Superior temporal gyrus (tissue), 1 donor: ENCODE measurements around the gene FAM83D.

Experiments
- DNase-seq: peaks from one replicate; pipeline ENCODE4 v3.0.0-alpha.2; 2016; ENCODE audit errors: extremely low spot score

FAM83D gene, protein sequence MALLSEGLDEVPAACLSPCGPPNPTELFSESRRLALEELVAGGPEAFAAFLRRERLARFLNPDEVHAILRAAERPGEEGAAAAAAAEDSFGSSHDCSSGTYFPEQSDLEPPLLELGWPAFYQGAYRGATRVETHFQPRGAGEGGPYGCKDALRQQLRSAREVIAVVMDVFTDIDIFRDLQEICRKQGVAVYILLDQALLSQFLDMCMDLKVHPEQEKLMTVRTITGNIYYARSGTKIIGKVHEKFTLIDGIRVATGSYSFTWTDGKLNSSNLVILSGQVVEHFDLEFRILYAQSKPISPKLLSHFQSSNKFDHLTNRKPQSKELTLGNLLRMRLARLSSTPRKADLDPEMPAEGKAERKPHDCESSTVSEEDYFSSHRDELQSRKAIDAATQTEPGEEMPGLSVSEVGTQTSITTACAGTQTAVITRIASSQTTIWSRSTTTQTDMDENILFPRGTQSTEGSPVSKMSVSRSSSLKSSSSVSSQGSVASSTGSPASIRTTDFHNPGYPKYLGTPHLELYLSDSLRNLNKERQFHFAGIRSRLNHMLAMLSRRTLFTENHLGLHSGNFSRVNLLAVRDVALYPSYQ

DNA sequence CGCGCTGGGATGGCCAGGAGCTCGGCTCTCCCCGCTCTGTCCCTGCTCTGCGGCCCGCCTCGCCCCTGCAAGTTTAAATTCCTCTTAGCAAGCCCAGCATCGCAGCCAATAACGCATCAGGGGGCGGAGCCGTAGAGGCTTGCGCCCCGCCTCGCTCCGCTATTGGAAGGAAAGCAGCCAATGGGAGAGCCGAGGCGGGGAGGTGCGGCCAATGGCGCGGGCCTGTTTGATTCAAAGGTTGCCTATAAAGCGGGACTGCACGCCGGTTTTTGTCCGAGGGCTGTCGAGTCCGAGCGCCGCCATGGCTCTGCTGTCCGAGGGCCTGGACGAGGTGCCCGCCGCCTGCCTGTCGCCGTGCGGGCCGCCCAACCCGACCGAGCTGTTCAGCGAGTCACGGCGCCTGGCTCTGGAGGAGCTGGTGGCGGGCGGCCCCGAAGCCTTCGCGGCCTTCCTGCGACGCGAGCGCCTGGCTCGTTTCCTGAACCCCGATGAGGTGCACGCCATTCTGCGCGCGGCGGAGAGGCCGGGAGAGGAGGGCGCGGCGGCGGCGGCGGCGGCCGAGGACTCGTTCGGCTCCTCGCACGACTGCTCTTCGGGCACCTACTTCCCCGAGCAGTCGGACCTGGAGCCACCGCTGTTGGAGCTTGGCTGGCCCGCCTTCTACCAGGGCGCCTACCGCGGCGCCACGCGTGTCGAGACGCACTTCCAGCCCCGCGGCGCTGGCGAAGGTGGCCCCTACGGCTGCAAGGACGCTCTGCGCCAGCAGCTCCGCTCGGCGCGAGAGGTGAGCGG lies at the start of gene FAM83D:
Gene FAM83D, plus strand, starts transcription at position 276 of the 792 bp plus-strand sequence. Its CDS starts 26 bp downstream, at position 302.
- peak; percentile 98 for DNase-seq

DNA sequence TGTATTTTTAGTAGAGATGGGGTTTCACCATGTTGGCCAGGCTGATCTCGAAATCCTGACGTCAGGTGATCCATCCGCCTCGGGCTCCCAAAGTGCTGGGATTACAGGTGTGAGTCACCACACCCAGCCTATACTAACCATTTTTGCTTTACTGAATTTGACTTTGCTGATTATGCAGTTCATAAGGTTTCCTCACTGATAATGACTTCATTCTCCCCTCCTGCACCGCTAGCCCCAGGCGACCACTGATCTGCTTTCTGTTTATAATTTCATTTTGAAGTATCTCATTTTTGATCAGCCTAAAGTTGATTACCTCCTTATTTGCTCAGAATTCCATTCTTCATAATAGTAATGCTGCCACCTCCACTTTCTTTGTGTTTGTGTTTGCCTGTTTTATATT lies 48.7 kb upstream of the FAM83D start:
- DNase-seq: no peak

DNA sequence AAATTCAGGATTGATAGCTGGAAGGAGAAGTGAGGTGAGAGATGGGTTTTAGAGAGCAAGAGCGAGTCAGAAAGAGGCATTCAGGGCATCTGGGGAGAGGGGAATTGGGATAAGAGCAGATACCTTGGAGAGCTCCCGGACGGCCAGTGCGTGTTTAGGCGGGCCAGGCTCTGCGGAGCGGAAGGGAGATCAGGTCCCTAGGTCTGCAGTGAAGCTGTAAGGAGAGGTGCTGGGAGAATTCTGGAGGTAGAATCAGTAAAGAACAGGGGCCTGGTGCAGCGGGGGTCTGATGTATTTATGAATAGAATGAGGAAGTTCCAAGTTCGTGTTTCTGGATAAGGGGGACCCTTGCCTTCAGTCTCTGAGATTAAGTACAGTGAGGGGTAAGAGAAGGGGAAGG lies 47.4 kb upstream of the FAM83D start:
- no peak for DNase-seq

DNA sequence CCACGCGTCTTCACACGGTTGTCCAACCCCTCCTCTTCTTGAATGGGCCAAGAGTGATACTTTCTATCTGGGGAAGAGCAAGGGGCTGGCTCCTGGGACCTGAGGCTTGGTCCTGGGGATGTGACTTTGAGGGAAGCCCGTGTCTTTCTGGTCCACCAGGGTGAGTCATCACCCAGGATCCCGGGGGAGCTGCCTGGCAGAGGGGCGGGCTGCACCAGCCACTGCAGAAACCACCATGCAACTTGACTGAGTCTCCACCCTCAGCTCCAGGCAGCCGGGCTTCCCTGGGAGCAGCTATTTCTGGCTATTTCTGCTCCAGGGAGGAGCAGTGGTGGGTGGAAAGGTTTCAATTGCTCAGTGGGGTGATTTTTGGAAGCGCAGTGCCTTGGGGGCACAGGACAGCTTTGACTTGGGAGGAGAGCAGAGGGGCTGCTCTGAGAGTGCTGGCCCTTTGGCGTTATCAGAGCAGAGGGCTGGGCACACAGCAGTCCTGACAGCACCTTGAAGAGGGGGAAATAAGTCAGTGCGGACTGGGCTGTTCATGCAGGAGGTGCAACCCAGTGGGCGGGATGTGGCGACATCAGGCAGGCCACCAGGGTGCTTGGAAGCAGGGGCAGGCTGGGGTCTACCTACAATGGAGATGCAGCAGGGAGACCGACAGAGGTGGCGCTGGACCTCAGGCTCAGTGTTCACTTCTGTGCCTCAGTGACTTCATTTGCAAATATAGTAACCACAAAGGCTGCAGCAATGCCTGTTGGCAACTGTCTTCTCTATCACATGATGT lies 45.1 kb upstream of the FAM83D start:
- DNase-seq: no peak

DNA sequence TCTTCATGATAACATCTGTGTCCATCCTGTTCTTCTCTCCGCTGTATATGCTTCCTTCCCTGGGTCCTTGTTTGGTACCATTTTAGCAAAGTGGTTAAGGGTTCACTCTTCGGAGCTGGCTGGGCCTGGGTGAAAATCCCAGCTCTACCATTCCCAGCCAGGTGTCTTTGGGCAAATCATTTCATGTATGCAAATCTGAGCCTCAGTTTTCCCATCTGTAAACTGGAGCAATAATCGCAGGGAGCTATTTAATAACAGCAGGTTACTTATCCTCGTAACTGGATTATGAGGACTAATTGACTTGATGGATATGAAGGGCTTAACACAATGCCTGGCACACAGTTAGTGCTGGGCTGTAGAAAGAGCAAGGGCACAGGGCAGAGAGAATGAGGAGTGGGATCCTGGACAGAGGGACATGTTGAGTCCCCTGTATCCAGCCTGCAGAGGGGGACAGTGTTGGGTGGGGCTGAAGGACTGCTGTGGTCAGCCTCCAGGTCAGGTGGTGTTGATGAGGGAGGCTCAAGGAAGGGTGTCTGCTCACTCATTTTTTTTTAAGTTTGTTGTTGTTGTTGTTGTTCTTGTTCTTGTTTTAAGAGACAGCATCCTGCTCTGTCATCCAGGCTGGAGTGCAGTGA lies 44.3 kb upstream of the FAM83D start:
- DNase-seq: no peak

DNA sequence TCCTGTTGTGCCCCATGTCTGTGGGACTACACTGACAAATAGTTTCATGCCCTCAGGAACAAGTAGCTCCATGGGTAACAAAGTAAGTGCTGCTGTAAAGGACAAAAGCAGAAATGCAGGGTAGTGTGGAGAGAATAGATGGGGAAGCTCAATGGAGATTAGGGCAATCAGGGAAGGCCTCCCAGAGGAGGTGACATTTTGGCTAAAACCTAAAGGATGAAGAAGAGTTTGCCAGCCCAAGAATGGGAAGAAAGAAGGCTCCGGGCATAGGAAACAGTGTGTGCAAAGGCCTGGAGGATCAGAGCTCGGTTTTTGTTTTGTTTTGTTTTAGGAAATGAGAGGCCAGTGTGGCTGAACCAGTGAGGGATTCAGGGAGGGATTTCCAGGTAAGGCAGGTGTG lies 43.6 kb upstream of the FAM83D start:
- no peak for DNase-seq

DNA sequence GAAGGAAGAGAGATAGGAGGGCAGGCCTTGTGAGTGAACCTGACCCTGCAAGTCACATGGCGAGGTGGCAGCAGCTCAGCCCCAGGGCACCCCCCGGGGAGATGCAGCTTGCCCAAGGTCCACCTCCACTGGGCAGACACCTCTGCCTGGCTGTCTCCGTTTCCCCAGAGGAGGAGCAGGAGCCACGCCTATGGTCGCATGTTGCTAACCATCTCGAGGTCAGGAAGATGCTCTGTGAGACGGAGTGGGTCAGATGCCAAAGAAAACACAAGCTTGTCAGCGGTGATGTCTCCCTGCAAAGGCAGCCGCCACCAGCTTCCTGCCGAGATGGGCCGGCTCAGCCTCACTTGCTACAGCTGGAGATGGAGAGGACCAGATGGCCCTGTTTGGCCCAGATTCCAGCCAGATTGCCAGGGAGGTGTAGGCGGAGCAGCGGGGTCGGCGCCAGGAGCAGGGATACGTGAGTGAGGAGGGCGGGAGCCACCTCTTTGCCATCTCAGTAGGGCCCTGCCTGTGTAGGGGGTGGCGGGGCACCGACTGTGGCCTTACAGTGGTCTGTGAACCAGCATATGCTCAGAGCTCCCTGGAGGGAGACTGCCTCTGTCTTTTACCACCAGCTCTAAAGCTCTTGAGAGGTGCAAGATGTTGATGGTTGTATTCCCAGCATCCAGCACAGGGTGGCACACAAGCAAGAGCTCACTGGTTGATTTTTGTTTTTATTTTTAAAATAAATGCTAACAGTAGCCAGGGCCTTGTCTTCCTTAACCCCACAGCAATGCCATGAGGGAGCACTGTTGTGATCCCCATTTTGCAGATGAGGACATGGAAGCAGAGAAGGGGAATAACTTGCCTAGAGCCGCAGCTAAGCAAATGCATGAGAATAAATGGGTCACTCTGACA lies 42.9 kb upstream of the FAM83D start:
- peak; percentile 80 for DNase-seq

DNA sequence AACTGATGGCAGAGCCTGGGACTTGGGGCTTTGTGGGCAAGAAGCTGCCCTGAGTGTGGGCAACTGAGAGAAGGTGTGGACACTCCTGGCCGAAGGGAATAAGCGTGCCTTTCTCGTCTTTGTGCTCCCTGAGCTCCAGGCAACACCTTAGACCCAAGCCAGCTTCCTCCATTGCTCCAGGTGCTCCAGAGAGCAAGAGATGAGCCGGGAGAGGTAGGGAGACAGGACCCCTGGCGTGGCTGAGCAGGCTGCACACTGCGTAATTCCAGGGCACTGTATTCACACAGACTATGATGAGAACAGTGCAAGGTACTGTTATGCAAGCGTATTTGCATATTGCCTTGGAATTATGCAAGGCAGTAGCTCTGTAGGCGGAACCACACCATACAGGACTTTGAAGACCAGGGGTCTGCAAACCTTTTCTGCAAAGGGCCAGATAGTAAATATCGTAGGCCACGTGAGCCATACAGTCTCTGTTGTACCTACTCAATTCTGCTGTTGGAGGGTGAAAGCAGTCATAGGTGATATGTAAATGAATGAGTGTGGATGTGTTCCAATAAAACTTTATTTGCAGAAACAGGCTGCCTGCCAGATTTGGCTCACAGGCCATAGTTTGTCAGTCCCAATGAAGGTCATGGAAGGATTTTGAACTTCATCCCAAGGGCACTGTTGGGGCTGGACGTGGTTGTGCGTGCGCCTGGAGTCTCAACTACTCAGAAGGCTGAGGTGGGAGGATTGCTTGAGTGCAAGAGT lies 42.1 kb upstream of the FAM83D start:
- peak; percentile 71 for DNase-seq

DNA sequence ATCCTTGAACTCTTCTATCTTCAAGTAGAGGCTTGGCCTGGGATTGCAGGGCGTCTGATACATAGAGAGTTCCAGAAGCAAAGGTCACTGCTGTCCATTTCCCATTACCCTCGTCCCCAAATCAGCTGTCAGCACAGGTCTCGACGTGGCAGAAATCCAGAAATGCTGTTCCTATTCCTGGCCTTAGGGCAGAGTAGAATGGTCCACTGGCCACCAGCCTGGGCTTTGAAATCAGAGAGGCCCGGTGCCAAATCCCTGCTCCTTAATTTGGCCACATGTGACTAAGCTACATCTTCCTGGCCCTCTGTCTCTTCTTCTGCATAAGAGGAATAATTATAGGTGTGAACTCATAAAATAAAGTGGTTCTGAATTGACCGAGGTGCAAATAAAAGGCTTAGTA lies 40.9 kb upstream of the FAM83D start:
- peak; percentile 15 for DNase-seq

DNA sequence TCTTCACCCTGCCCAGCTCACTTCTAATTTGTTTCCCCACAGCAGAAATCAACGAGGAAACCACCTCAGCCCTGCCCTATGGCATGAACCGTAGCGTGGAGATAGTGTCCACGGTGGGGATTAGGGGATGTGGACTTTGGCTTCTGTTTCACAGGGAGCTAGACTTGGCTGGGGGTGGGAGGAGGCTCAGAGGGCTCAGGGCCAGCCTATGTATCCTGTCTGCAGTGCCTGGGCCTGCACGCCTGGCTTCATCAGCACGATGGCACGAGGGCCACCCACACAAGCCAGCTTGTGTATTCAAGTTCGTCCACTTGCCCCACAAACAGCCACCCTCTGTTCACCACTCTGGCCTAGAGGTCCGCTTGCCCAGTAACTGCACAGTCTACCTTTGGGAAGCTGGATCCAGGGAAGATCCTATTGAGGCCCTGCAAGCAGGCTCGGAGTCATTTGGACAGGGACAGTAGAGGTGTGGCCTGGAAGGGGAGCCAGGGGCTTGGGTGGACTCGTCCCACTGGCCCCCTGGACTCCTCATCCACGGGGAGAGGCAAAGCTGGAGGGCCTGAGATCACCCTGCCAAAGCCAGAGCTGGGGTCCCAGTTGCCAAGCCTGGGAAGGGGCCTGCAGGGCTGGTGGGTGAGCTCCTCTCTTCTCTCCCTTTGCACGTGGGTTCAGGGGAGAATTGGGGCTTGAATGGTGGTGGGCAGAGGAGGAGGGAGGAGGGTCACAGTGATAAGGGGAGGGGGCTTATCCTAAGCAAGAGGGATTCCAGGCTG lies 38.0 kb upstream of the FAM83D start:
- peak; percentile 78 for DNase-seq

DNA sequence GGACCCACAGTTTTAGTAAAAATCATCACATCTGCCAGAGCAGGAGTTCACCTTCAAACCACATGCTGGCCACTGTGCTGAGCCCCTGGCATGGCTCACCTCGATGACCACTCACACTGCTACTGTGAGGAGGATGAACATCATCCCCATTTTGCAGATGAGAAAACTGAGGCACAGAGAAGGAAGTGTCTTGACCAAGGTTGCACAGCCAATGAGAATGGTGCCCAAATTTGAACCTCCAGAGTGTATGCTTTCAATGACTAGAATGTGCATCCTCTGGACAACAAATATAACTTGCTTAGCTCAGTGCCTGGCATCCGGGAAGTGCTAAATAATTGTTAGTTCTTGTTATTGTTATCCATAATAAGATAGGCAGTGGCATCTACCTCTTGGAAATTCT lies 37.2 kb upstream of the FAM83D start:
- peak; percentile 37 for DNase-seq

DNA sequence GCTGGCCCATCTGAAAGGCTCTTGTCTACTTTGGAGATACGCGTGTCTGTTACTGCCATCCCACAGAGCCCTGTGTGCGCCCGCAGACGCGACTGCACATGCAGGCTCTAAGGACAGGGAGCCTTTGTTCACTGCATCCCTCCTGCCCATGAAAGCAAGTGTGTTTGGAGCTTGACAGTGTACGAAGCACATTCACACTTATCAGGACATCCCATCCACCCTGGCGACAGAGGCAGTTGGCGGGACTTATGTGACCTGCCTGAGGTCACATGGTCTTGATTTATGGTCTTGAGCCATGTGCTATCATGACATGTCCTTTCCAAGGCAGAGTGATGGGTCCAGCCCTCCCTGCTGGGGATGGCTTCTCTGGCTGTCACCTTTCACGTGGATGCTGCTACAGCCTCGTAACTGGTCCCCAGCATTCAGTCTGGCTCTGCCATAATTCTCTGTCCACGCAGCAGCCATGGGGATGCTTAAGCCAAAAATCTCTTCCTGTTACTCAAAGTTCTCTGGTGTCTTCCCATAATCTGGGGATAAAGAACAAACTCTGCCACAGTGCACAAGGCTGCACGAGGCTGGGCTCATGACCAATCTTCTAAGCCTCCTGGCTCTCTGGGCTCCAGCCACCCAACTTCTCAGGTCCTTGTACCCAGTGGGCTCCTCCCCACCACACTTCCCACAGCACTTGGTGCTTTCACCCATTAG lies 36.3 kb upstream of the FAM83D start:
- peak; percentile 95 for DNase-seq

DNA sequence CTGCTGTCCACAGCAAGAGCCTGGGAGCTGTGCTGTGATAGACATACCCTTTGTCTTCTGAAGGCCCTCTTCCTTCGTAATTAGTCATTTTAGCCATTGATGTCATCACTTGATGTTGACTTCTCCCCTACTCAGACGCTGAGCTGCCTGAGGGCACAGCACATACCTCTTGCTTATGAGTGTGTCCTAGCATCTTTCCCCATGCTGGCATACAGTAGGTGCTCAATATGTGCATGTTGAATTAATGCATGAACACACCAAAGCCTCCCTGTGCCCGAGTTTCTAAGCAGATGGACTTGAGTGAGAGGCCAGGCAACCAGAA lies 35.8 kb upstream of the FAM83D start:
- DNase-seq: no peak

DNA sequence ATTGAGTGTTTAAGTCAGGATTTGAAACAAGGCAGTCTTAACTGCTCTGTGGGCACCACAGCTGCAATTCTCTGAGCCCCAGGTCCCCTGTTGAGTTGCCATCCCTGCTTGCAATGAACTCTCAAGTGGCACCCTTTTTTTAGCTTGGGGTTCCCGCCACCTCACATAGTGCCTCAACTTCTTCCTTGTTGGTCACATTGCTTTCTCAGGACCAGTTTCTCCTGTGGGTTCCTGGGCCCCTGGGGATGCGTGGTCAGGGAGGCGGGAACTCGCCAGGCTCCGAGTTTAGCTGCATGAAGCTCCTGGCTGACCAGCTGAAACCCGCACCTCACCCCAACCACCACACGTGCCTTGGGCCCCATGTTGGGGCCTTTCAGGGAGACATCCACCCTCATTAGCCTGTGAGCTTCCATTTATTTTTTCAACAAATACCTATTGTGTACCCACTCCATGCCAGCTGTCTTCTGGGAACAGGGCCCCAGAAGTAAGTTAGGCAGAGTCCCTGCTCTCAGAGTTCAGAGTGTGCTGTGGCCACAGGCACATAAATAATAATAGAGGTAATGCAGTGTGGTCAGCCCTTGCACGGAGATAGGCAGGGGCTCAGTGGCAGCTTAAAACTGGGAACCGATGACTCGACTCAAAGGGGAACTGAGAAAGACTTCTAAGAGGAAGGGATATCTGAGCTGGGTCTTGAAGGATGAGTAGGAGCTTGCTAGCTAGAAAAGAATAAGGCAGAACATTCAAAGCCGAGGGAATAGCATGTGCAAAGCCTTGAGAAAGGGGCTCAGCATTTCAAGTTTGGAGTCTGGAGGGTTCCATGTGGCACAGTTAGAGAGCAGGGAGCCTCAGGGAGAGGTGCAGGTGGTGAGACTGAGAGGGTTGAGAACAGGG lies 33.9 kb upstream of the FAM83D start:
- DNase-seq: no peak

DNA sequence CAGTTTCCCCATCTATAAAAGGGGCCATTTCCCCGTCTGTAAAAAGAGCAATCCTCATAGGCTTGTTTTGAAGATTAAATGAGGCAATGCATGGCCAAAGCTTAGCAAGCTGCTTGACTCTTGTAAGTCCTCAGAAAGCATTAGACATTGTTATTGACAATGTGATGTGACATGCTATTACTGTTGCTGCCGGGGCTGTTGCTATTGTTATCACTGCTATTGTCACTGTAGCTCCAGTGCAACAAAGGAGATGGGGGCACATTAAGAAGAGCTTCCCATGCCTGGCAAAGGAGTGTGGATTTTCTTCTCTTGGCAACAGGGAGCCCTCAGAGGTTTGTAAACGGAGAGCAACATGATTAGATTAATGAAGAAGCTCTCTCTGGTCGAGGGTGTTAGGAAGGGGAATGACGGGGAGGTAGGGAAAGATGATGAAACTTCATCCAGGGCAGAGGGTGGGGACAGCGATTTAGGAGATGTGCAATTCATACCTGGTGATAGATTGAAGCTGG lies 33.1 kb upstream of the FAM83D start:
- no peak for DNase-seq

DNA sequence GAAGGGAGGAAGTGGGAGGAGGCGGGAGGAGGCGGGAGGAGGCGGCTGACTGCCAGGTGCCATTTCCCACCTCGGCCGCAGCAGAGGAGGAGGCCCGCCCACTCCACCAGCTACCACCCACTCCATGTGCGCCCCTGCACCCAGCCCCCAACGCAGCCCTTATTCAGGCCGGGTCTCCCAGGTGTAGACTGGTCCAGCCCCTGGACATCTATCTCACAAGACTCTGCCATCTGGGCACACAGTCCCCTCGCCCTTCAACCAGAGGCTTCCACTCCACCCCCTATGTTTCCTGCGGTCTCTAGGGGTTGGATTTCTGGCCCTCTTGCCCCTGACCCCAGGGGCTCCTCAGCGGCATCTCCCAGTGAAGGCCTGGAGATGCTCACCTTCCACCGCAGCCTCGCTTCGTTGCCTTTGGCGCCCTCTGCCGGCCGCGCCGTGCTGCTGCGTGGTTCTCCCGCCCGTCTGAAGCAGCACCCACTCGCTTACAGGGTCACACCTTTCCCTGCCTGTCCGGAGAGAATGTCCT lies 32.6 kb upstream of the FAM83D start:
- peak; percentile 86 for DNase-seq
